H1 (cell line): ENCODE measurements around the gene SNORC. TPM values are rescaled to one million over a fixed set of nuclear protein-coding genes. Genes with fewer than 3 reads are reported as not detected.

Experiments used
- EGR1 ChIP-seq: IDR thresholded peaks from 2 replicates; pipeline ENCODE4 v1.6.1; 2011; ENCODE audit warnings: low read depth, low read length, borderline replicate concordance
- NANOG ChIP-seq: IDR thresholded peaks from 2 replicates; pipeline ENCODE4 v1.6.1; 2011; ENCODE audit warnings: low read length, low read depth, mild to moderate bottlenecking, inconsistent platforms; ENCODE audit not compliant: insufficient read depth, poor library complexity, severe bottlenecking
- RAD21 ChIP-seq, 2 experiments: IDR thresholded peaks in 1 of 2; conservative IDR thresholded peaks in 1 of 2; 2 replicates each; pipeline ENCODE4 v1.6.1; 2011; ENCODE audit warnings: low read depth in 2 of 2, low read length in 2 of 2, improper control_type of control experiment in 1 of 2, inconsistent platforms in 1 of 2, mild to moderate bottlenecking in 1 of 2, moderate library complexity in 1 of 2
- TAF7 ChIP-seq: optimal IDR thresholded peaks from 2 replicates; pipeline ENCODE3; 2011; ENCODE audit warnings: low read depth, mild to moderate bottlenecking, inconsistent platforms, low read length, moderate library complexity, borderline replicate concordance
- polyA plus RNA-seq, 7 experiments: library from polyadenylated mRNA; depleted of rRNA in 3 of 7; stranded (reverse) in 5 of 7; unstranded in 2 of 7; fragments of >200 nt in 5 of 7; fragments of 200-250 nt in 2 of 7; gene quantifications; 1 replicate in 5 of 7; 2 replicates in 1 of 7; 4 replicates in 1 of 7; pipeline versions ENCODE4 v1.2.1 to v1.2.3, GENCODE V29; 2011 to 2013; ENCODE audit warnings: missing spikeins in 2 of 7, mixed read lengths in 2 of 7
- total RNA-seq: library from RNA; stranded (reverse); fragmentation: NEBNext Ultra II Directional; extraction: Animal tissue kit (Norgen Biotek cat#: 25700); gene quantifications from 2 replicates; pipeline ENCODE4 v1.2.1, GENCODE V29; 2021
- TF ChIP-seq, protein P1 (sequence below): IDR thresholded peaks from 2 replicates; pipeline ENCODE4 v1.6.1; 2012; ENCODE audit warnings: low read length, inconsistent platforms

SNORC gene
- total and polyA plus RNA-seq, 2 of the 8 experiments (the other 6 are each of a cell fraction or from before 2014, with no cell fraction given) = 1.6 to 1.8 TPM

DNA sequence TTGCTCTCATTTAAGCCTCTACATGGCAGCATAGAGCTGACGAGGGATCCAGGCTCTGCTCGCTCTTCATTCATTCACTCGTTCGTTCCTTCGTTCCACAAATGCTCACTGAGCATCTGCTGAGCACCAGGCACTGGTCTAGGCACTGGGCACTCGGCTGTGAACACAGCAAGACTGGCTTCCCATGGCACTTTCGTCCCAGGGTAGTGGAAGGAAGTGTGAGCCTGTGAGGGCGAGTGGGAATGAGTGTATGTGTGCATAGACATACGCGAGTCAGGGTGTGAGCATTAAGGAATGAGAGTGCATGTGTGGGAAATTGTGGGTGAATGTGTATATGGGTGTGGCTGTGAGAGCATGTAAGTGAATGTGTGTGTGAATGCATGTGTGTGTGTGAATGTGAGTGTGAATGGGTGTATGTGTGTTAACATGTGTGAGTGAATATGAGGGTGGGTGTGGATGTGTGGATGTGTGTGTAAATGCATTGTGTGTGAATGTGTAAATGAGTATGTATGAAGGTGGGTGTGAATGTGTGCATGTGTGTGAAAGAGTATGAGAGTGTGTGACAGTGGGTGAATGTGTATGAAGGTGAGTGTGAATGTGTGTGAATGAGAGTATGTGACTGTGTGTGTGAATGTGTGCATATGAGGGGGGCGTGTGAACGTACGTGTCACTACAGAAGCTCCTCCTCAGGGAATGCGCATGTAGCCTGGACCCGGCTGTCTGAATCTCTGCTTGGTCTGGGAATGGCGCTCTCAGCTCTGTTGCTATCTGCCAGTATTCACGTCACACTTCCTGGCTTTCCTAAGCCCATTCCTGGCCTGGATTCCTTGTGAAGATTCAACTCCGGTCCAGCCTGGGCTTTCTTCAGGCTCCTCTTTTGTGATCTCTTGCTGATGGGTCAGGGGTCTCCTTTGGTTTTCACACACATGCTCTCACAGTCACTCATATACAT is 28.8 kb downstream of the SNORC start (continued):
- TF ChIP-seq TAF7 (no peak), NANOG (no peak), EGR1 (no peak), RAD21 (IDR thresholded peaks at IDR 0.05 in 1 of 2, conservative IDR thresholded peaks at IDR 0.05 in 1 of 2; ENCODE audit: low read depth in 2 of 2, low read length in 2 of 2) (no peak)
- TF ChIP-seq, protein P1, sequence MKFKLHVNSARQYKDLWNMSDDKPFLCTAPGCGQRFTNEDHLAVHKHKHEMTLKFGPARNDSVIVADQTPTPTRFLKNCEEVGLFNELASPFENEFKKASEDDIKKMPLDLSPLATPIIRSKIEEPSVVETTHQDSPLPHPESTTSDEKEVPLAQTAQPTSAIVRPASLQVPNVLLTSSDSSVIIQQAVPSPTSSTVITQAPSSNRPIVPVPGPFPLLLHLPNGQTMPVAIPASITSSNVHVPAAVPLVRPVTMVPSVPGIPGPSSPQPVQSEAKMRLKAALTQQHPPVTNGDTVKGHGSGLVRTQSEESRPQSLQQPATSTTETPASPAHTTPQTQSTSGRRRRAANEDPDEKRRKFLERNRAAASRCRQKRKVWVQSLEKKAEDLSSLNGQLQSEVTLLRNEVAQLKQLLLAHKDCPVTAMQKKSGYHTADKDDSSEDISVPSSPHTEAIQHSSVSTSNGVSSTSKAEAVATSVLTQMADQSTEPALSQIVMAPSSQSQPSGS = no peak
